HG02759 (cell line): Measurements from ENCODE around the gene GBP6.
"Not testable (repeated sequence)": the region's sequence is repeated elsewhere in the genome, so short reads cannot be mapped to it uniquely, and the experiment has no call there.

Experiments
- ATAC-seq: cut with Tn5 transposase; IDR thresholded peaks from one replicate; pipeline ENCODE4 v1.9.1; 2021; ENCODE audit warnings: mild to moderate bottlenecking, moderate library complexity; ENCODE audit not compliant: unreplicated experiment

Gene GBP6

DNA sequence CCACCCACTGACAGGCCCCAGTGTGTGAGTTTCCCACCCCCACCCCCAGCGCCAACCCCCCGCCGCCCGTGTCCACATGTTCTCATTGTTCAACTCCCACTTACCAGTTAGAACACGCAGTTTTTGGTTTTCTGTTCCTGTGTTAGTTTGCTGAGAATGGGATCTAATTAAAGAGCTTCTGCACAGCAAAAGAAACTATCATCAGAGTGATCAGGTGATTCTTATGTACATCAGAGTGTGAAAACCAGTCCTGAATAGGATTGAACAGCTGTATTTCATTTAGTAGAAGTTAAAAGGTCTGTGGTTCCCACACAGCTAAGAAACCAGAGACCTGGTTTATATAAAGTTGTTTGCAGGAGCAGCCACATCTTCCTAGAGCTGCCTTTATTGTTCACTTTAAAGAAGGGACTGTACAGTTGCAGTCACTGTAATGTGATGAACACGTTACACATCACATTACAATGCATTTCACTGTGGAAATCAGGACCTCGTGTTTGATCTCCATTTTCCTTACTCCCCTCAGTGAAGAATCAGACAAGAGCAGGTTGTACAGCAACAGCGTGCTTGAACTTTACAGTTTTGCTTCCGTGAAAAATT lies 1.2 kb downstream of the GBP6 start:
- no peak for ATAC-seq

DNA sequence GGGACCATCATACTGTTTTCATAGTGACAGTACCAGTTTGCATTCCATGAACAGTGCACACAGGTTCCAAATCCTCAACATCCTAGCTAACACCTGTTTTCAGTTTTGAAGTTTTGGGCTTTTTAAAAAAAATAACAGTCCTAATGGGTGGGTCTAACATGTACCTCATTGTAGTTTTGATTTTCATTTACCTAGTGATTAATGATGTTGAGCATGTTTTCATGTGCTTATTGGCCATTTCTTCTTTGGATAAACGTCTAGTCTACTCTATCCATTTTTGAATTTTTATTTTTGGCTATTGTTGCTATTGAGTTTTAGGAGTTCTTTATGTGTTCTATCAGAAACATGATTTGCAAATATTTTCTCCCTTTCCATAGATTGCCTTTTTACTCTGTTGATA lies 3.4 kb downstream of the GBP6 start:
- ATAC-seq = no peak

DNA sequence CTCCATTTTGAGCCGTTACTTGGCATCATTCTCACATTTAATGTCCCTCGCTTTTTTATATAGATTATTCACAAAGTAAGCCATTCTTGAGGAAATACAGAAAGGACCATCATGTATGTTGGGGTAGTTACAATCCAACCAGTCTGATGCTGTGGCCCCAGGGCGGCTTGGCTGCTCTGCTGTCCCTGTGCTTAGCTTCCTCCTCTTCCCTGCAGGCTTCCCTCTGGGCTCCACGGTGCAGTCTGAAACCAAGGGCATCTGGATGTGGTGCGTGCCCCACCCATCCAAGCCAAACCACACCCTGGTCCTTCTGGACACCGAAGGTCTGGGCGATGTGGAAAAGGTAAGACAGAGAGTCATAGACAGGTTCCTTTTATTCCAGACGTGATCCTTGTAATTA lies 5.5 kb downstream of the GBP6 start:
- ATAC-seq = no peak

DNA sequence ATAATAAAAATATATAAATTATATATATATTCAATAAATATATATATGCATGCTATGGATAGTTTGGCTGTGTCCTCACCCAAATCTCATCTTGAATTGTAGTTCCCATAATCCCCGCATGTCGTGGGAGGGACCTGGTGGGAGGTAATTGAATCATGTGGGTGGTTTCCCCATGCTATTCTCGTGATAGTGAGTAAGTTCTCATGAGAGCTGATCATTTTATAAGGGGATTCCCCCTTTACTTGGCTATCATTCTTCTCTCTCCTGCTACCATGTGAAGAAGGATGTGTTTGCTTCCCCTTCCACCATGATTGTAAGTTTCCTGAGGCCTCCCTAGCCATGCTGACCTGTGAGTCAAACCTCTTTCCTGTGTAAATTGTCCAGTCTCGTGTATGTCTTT lies 10.0 kb downstream of the GBP6 start:
- not testable (repeated sequence) for ATAC-seq

DNA sequence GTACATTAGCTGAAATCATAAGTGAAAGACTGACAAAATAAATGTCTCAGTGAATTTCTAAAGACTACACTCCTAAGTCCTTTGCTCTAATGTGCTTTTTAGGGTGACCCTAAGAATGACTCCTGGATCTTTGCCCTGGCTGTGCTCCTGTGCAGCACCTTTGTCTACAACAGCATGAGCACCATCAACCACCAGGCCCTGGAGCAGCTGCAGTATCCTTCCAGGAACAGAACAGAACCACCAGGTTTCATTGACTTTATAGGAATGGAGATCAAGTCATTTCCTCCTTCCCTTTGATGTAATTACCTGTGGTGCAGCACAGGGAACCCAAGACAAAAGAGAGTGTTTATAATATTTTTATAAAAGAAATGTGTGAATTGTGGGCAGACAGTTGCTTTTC lies 14.1 kb downstream of the GBP6 start:
- no peak for ATAC-seq

DNA sequence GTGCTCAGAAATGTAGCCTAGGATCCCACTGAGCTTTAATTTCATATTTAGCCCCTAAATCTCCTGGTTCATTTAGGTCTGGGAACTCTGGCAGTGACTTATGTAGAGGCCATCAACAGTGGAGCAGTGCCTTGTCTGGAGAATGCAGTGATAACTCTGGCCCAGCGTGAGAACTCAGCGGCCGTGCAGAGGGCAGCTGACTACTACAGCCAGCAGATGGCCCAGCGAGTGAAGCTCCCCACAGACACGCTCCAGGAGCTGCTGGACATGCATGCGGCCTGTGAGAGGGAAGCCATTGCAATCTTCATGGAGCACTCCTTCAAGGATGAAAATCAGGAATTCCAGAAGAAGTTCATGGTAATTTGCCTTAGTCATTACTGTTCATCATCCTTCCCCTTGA lies 17.8 kb downstream of the GBP6 start:
- ATAC-seq = no peak

DNA sequence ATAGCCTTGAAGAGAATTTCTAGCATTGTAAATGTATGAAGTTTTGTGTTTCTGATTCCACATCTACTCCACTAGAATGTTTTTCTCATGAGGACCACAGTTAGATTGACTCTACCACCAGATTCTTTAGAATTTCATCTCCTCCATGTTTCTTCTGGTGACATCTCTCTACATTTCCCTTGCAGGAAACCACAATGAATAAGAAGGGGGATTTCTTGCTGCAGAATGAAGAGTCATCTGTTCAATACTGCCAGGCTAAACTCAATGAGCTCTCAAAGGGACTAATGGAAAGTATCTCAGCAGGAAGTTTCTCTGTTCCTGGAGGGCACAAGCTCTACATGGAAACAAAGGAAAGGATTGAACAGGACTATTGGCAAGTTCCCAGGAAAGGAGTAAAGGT lies 18.6 kb downstream of the GBP6 start:
- ATAC-seq = no peak

DNA sequence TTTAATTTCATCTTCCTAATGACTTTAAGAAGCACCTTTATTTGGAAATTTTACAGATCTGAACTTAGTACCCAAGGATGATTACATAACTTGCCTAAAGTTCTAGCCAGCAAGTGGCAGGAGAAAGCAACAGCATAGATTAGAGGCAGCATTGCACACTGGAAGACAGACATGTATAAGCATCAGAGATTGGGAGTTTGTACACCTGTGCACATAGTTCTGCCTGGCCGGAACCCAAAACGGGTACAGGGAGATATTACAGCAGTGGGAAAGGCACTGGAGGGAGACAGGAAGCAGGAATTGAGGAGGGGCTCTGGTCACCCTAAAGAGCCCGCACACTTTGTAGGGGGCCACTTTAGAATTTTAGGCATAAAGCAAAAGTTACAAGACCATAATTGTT lies 19.3 kb downstream of the GBP6 start:
- no peak for ATAC-seq

DNA sequence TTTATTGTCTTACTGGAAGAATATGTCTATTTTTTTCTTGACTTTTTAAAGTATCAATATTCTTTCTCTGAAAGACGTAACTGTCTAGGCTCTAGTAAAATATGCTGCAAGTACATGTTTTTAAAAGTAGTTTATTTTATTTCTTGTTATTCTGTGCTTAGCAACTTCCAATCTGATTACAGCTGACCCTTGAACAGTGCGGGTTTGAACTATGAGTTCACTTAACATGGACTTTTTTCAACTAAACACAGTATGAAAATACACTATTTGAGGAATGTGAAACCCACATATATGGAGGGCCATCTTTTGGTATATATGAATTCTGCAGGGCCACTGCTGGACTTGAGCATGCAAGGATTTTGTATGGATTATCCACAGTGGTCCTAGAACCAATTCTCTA lies 26.8 kb downstream of the GBP6 start:
- ATAC-seq = no peak

DNA sequence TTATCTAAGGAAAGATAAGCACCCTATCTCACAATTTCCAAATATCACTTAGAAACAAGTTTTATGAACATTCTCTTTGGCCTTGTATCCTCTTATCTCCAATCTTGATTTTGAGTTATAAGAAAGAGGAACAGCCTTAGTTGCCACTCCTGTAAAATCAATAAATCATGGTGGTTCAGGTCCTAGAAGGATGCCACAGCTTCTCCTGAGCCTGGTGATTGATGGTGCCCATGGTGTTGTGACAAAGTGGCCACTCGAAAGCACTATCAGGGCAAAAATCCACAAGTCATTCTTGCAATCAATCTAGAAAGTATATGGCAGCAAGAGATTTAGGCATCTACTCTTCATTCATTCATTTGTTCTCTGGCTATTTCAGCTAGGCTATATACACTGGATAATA lies 27.8 kb downstream of the GBP6 start:
- no peak for ATAC-seq

DNA sequence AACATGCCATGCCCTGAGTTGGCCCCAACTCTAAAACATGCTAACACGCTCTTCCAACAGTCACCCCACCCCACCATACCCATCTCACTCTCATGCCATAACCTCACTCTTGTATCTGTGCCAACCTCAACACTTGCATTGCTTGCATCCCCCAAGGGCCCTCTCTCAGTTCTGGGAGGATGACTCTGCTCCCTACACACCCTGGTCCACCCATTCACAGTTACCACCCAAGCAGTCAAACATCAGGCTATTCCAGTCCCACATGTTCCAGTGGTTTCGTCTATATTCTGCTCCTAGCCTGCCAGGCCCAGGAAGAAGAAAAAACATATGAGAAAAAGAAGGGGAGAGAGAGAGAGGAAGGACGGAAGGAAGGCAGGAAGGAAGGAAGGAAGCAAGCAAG lies 31.0 kb downstream of the GBP6 start:
- no peak for ATAC-seq

DNA sequence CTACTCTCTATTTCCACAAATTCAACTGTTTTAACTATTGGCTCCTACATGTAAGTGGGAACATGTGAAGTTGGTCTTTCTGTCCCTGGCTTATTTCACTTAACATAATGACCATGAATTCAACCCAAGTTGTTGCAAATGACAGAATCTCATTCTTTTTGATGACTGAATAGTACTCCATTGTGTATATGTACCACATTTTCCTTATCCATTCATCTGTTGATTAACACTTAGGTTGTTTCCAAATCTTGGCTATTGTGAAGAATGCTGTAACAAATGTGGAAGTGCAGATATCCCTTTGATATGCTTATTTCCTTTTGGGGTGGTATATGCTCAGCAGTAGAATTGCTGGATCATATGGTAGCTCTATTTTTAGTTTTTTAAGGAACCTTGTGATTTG lies 33.0 kb downstream of the GBP6 start:
- ATAC-seq = no peak

DNA sequence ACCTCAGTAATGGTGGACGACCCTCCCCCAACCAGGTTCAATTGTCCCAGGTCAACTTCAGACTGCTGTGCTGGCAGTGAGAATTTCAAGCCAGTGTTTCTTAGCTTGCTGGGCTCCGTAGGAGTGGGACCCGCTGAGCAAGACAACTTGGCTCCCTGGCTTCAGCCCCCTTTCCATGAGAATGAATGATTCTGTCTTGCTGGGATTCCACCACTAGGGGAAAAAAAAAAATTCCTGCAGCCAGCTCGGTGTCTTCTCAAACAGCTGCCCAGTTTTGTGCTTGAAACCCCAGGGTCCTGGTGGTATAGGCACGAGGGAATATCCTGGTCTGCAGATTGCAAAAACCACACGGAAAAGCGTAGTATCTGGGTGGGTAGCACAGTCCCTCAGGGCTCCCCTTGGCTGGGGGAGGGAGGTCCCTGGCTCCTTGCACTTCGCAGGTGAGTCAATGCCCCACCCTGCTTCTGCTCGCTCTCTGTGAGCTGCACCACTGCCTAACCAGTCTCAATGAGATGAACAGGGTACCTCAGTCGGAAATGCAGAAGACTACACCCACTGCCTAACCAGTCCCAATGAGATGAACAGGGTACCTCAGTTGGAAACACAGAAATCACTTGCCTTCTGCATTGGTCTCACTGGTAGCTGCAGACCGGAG lies 41.5 kb downstream of the GBP6 start:
- no peak for ATAC-seq

DNA sequence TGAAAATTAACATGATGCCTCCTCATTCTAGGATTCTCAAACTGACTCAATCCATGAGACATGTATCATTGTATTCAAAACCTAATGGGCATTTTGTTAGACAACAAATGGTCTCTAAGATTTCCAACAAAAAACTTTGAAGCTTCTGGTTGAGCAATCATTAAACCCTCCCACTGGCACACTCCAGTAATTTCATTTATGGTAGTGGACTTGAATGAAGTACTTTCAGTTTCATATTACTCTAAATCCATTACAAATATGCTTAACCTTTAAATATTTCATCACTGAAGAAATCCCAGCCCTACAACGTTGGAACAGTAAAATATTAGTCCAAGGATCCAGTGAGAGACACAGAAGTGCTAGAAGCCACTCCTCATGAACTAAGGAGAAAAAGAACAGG lies 43.5 kb downstream of the GBP6 start:
- ATAC-seq = no peak

DNA sequence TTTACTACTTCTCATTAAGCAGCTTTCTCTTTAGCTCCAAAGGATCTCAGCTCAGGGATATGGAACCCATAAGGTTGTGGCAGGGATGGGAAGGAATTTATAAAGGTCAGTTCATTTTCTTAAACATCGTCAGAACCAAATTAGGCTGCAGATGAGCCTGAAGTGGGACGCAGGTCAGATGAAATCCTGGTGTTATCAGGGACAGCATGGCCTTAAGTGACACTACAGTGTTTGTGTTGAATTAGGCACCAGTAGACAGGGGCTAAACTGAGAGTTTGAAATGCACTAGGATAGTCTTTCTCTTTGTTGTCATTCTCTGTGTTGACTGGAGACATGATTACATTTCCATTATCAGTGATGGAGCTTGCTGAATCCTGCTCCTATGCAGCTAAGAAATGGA lies 43.9 kb downstream of the GBP6 start:
- ATAC-seq = not testable (repeated sequence)

DNA sequence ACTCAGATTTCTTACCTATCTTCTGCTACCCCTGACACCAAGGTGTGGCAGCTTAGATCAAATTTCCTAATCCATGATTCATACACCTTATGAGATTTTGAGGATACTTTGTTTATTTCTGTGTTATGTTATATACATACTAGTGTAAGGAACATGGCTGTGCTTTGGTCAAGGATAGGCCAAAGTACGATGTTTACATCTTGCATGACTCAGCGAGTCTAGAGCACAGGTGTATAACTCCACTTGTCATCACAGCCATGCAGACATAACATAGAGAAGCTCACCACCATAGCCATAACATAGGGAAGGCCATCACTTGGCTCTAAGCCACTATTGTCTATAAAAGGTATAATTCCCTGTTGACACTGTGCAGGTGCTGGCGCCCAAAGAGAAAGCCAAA lies 61.2 kb downstream of the GBP6 start:
- no peak for ATAC-seq

DNA sequence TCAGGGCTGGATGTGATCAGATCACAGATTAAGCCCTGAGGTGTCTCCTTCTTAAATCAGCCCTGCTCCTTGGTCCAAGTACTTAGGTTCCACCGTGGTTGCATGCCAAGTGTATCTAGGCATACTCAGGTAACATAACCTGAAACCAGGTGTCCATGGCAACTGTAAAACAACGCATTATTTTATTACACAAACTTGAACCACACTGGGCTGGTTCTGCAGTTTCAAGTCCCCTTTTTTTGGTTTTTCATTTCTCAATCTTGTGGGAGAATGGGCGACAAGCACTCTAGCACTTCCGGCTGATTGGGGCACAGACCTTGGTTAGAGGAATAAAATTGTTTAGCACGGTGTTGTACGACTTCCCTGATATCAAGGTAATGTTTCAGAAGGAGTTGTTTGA lies 65.2 kb downstream of the GBP6 start:
- peak; percentile 56 for ATAC-seq

DNA sequence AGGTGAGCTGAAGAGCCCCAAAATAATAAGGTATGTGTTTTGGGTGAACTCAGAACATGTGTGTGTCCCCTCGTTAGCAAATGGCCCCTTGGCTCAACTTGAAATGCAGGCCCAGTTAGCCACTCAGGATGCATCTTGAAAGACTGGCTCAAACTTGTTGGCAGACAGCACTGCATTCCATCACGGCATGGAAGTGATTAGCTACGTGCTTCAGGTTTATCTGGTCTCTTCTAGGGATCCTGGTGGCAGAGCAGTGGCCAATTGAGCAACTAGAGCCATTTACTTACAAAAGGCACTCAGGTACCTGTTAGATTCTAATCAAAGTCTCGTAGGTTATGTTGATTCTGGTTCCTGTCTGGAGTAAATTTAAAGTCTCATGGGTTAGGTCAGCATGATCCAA lies 65.8 kb downstream of the GBP6 start:
- ATAC-seq = not testable (repeated sequence)

DNA sequence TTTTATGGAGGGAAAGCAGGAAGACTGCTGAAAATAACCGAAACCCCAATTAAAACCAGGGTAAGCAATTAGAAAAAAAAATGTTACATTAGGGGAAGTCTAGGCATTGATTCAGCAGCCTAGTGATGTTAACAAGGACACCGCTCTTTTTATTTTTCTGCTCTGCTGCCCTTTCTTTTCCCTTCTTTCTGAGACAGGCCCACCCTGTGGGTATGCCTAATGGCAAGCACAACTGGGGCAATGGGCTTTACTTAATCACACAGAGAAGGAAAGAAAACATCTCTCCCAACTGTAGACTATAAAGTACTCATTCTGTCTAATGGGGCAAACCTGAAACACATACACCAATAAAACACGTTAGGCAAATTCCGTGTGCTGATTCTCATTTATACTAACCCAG lies 69.6 kb downstream of the GBP6 start:
- ATAC-seq = no peak

DNA sequence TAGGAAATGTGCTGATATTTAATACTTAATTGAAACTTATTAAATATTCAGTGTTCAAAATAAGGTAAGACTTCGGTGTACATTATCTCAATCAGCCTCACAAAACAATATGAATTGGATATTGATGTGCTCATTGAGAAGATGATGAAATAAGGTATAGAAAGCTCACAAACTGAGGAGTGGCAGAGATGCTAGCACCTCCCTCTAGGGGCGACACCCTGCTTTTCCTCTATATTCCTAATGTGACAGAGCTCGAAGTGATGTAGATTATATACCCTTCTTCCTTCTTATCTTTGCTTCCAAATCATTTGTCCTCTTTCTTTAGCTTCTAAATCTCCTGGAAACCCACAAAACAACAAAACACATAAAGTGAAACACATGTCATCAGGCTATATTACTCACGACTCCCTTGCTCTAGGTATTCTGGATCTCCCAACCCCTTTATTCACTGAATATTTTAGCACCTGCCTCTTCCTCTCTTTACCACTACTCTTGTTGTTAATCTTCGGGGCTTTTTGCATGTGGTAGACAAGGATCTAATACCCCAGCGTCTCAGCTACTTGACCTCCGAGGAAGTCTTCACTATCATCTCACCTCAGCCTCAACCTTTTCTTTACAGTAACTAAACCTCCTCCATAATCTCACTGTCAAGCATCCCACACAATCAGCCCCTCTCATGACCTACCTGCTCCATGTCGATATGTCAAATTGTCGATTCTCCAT lies 70.4 kb downstream of the GBP6 start:
- ATAC-seq = not testable (repeated sequence)
